ENCODE measurements around the gene PKN3.

PKN3 gene

GRCh38 chr9:128729302-128729701 is 27.0 kb downstream of the PKN3 start (continued):
- TF ChIP-seq POU6F1 (CRISPR knock-in tag; IDR thresholded peaks at IDR 0.05; ENCODE audit: borderline replicate concordance, low read depth) (no peak), PPARA (CRISPR knock-in tag; IDR thresholded peaks at IDR 0.05; ENCODE audit: borderline replicate concordance) (no peak), ISL1 (CRISPR knock-in tag; IDR thresholded peaks at IDR 0.05) (no peak), ZNF70 (CRISPR knock-in tag; IDR thresholded peaks at IDR 0.05) (no peak)

GRCh38 chr9:128729766-128730517 is 27.6 kb downstream of the PKN3 start:
- TF ChIP-seq CSDC2 (CRISPR knock-in tag; IDR thresholded peaks at IDR 0.05) (no peak), ZNF70 (CRISPR knock-in tag; IDR thresholded peaks at IDR 0.05) (peak; percentile 66; the same call in 1 of the 2 replicates)
- no peak for ATAC-seq

GRCh38 chr9:128731093-128731492 is 28.8 kb downstream of the PKN3 start:
- no peak for TF ChIP-seq CREB5 (CRISPR knock-in tag; IDR thresholded peaks at IDR 0.05; ENCODE audit: low read depth)
- no peak for ATAC-seq

- no peak for ATAC-seq
- TF ChIP-seq ISL1 (CRISPR knock-in tag; IDR thresholded peaks at IDR 0.05) (no peak), ZNF565 (CRISPR knock-in tag; conservative IDR thresholded peaks at IDR 0.05; ENCODE audit: low read depth) (no peak), CREB5 (CRISPR knock-in tag; IDR thresholded peaks at IDR 0.05; ENCODE audit: low read depth) (no peak), ZFP30 (CRISPR knock-in tag; IDR thresholded peaks at IDR 0.05) (no peak), ZFP3 (CRISPR knock-in tag; IDR thresholded peaks at IDR 0.05) (no peak), SNAI2 (CRISPR knock-in tag; IDR thresholded peaks at IDR 0.05) (no peak), PATZ1 (CRISPR knock-in tag; IDR thresholded peaks at IDR 0.05; ENCODE audit: borderline replicate concordance) (no peak), ESRRG (CRISPR knock-in tag; IDR thresholded peaks at IDR 0.05) (no peak), ZC3H10 (CRISPR knock-in tag; IDR thresholded peaks at IDR 0.05) (no peak), CSRNP3 (CRISPR knock-in tag; IDR thresholded peaks at IDR 0.05) (no peak), GLIS3 (CRISPR knock-in tag; IDR thresholded peaks at IDR 0.05) (no peak), ZNF8 (CRISPR knock-in tag; IDR thresholded peaks at IDR 0.05) (no peak), POU6F1 (CRISPR knock-in tag; IDR thresholded peaks at IDR 0.05; ENCODE audit: borderline replicate concordance, low read depth) (no peak), ARNTL (CRISPR knock-in tag; IDR thresholded peaks at IDR 0.05; ENCODE audit: borderline replicate concordance, low read depth) (no peak), ZNF70 (CRISPR knock-in tag; IDR thresholded peaks at IDR 0.05) (no peak), RARB (CRISPR knock-in tag; IDR thresholded peaks at IDR 0.05) (no peak), TSHZ2 (CRISPR knock-in tag; IDR thresholded peaks at IDR 0.05) (no peak)
Observed at GRCh38 chr9:128731691-128732090, 29.4 kb downstream of the PKN3 start.
